Peyer's patch (tissue), 4 donors: Measurements from ENCODE around the gene ASF1B. TPM values are rescaled to one million over a fixed set of nuclear protein-coding genes. Genes with fewer than 3 reads are reported as not detected.
A peak's percentile ranks its signal among the peaks of the same experiment; 100 is the strongest.

Source experiments
- DNase-seq, 3 donors: peaks; one replicate each; pipeline ENCODE4 v3.0.0-alpha.2; 2017 to 2019
- H3K27ac ChIP-seq, 4 donors: fragments of 200-600 bp; sonication (generic); one replicate each; pipeline ENCODE4 v1.5.1; 2016 to 2019
- H3K27me3 ChIP-seq, 2 donors: fragments of 200-600 bp; sonication (generic); one replicate each; pipeline ENCODE4 v1.5.1; 2019
- H3K36me3 ChIP-seq, 3 donors: fragments of 200-600 bp; sonication (generic); one replicate each; pipeline ENCODE4 v1.5.1; 2016 to 2019
- H3K4me1 ChIP-seq, 4 donors: fragments of 200-600 bp; sonication (generic); one replicate each; pipeline ENCODE4 v1.5.1; 2016 to 2019
- H3K4me3 ChIP-seq, 4 donors: fragments of 200-600 bp; sonication (generic); 1 replicate in 3 of 4; 2 replicates in 1 of 4; pipeline ENCODE4 v1.5.1; 2016 to 2019; ENCODE audit warnings: mild to moderate bottlenecking in 1 of 4
- H3K9me3 ChIP-seq, 4 donors: fragments of 200-600 bp; sonication (generic); one replicate each; pipeline ENCODE4 v1.5.1; 2016 to 2019; ENCODE audit warnings: mild to moderate bottlenecking in 1 of 4
- CTCF ChIP-seq, 6 experiments: fragments of 450-650 bp in 4 of 6; fragments of 200-600 bp in 2 of 6; sonication (generic) in 1 of 6; IDR thresholded peaks; one replicate each; pipeline ENCODE4 v1.5.1; 2017 to 2019; ENCODE audit warnings: antibody characterized with exemption in 6 of 6, mild to moderate bottlenecking in 3 of 6, moderate library complexity in 1 of 6
- POLR2A ChIP-seq, 2 donors: fragments of 450-650 bp; IDR thresholded peaks; one replicate each; pipeline ENCODE4 v1.5.1; 2017; ENCODE audit warnings: antibody characterized with exemption in 2 of 2, mild to moderate bottlenecking in 2 of 2, moderate library complexity in 2 of 2
- total RNA-seq, 4 donors: library from RNA; depleted of rRNA; stranded (reverse); fragments of >200 nt; gene quantifications; one replicate each; pipeline ENCODE4 v1.1.0, GENCODE V29; 2016

ASF1B gene
- total RNA-seq, 4 donors from 2014 or later = 2.3 to 12.4 (median 5.5) TPM

- Histone ChIP-seq H3K27ac (peak overlapping the region in 1 of 4 donors; percentile 83), H3K36me3 (no peaks in the 10 kb centered on the region), H3K9me3 (no peaks in the 10 kb centered on the region), H3K4me1 (peaks cover 0 to 31% (median 11%) of the 10 kb centered on the region in 4 donors), H3K4me3 (no peak overlapping the region), H3K27me3 (no peaks in the 10 kb centered on the region)
- no peak for TF ChIP-seq CTCF (IDR thresholded peaks at IDR 0.05)
- DNase-seq = no peak
Measured at GRCh38 chr19:14120497-14120780, 15.9 kb downstream of the ASF1B start.

GRCh38 chr19:14119644-14120496, 16.5 kb downstream of the ASF1B start:
- peaks cover 0 to 34% (median 12%) of the 10 kb centered on the region in 4 donors for H3K4me1 ChIP-seq
- H3K27me3 ChIP-seq = no peaks in the 10 kb centered on the region
- no peak for TF ChIP-seq POLR2A (IDR thresholded peaks at IDR 0.05)
- no peak for TF ChIP-seq CTCF (IDR thresholded peaks at IDR 0.05)
- no peak overlapping the region for H3K4me3 ChIP-seq
- no peaks in the 10 kb centered on the region for H3K36me3 ChIP-seq
- peak overlapping the region; percentile 83 to 100 (median 98) for H3K27ac ChIP-seq
- no peak for DNase-seq
- H3K9me3 ChIP-seq = no peaks in the 10 kb centered on the region

- H3K4me3 ChIP-seq = peak overlapping the region in 2 of 4 donors; percentile 70 to 77
- peaks cover 0 to 41% (median 14%) of the 10 kb centered on the region in 4 donors for H3K4me1 ChIP-seq
- no peak for DNase-seq
- TF ChIP-seq POLR2A (IDR thresholded peaks at IDR 0.05) = no peak
- no peak for TF ChIP-seq CTCF (IDR thresholded peaks at IDR 0.05)
- H3K27me3 ChIP-seq = no peaks in the 10 kb centered on the region
- H3K36me3 ChIP-seq = no peaks in the 10 kb centered on the region
- H3K9me3 ChIP-seq = no peaks in the 10 kb centered on the region
- peak overlapping the region; percentile 83 to 100 (median 98) for H3K27ac ChIP-seq
Measured at GRCh38 chr19:14119146-14119545, 17.2 kb downstream of the ASF1B start.

- TF ChIP-seq CTCF (IDR thresholded peaks at IDR 0.05) = peak in 1 of 6 experiments; percentile 6
- peak in 1 of 2 donors; percentile 61 for TF ChIP-seq POLR2A (IDR thresholded peaks at IDR 0.05)
- Histone ChIP-seq H3K27ac (peak overlapping the region; percentile 83 to 100 (median 98)), H3K36me3 (no peaks in the 10 kb centered on the region), H3K27me3 (no peaks in the 10 kb centered on the region), H3K4me3 (peak overlapping the region; percentile 40 to 78 (median 74)), H3K9me3 (no peaks in the 10 kb centered on the region), H3K4me1 (peaks cover 0 to 49% (median 14%) of the 10 kb centered on the region in 4 donors)
- peak; percentile 49 to 82 (median 69) for DNase-seq
Measured at GRCh38 chr19:14118165-14119051, 18.0 kb downstream of the ASF1B start.

- Histone ChIP-seq H3K27ac (peak within 1 kb of the TSS; percentile 83 to 100 (median 98)), H3K27me3 (no peaks in the 10 kb centered on the region), H3K4me3 (peak within 1 kb of the TSS; percentile 61 to 99 (median 78)), H3K9me3 (no peaks in the 10 kb centered on the region), H3K36me3 (no peaks in the 10 kb centered on the region), H3K4me1 (peaks cover 1 to 55% (median 14%) of the 10 kb centered on the region in 4 donors)
- no peak for TF ChIP-seq POLR2A (IDR thresholded peaks at IDR 0.05)
- no peak for TF ChIP-seq CTCF (IDR thresholded peaks at IDR 0.05)
- DNase-seq = peak; percentile 97 to 99 (median 99)
Measured at GRCh38 chr19:14117668-14118164, 18.7 kb downstream of the ASF1B start, which contains the start of gene PRKACA. PRKACA (minus strand) TSS chr19:14117762; CDS start chr19:14117547, 215 bp downstream.
